Sigmoid colon (tissue), 4 donors: ENCODE measurements around the gene CATSPER1.

ENCODE experiments used
- CTCF ChIP-seq, 4 experiments: fragments of 450-650 bp in 3 of 4; fragments of 200-600 bp in 1 of 4; IDR thresholded peaks; one replicate each; pipeline ENCODE4 v1.5.1; 2016 to 2019; ENCODE audit warnings: antibody characterized with exemption in 4 of 4, mild to moderate bottlenecking in 3 of 4, moderate library complexity in 2 of 4
- EP300 ChIP-seq, 4 donors: sonication (generic); formaldehyde crosslinking; IDR thresholded peaks; one replicate each; pipeline ENCODE4 v1.6.1; 2017; ENCODE audit warnings: antibody characterized with exemption in 4 of 4
- POLR2A ChIP-seq, 2 donors: fragments of 450-650 bp; IDR thresholded peaks; one replicate each; pipeline ENCODE4 v1.6.1; 2016; ENCODE audit warnings: antibody characterized with exemption in 2 of 2, mild to moderate bottlenecking in 2 of 2, moderate library complexity in 2 of 2
- POLR2AphosphoS5 ChIP-seq, 4 donors: sonication (generic); formaldehyde crosslinking; IDR thresholded peaks; one replicate each; pipeline ENCODE4 v1.6.1; 2017; ENCODE audit warnings: antibody characterized with exemption in 4 of 4

- TF ChIP-seq CTCF (IDR thresholded peaks at IDR 0.05) (no peak), POLR2AphosphoS5 (IDR thresholded peaks at IDR 0.05) (no peak), EP300 (IDR thresholded peaks at IDR 0.05) (no peak), POLR2A (IDR thresholded peaks at IDR 0.05) (no peak)
Observed at GRCh38 chr11:66075273-66075672, 49.0 kb upstream of the CATSPER1 start.
